KOPT-K1 (cell line): ENCODE measurements around the gene ARHGEF38.

Source experiments
- H3K27ac ChIP-seq: fragments of 200-600 bp; sonication (generic); 2 replicates; pipeline ENCODE4 v1.5.1; 2016; ENCODE audit warnings: antibody characterized with exemption, mild to moderate bottlenecking, low read depth, low read length; ENCODE audit not compliant: poor library complexity, severe bottlenecking
- H3K36me3 ChIP-seq: fragments of 200-600 bp; sonication (generic); 2 replicates; pipeline ENCODE4 v1.5.1; 2017; ENCODE audit warnings: antibody characterized with exemption, mild to moderate bottlenecking, low read length, moderate library complexity; ENCODE audit not compliant: insufficient read depth
- H3K9me3 ChIP-seq: fragments of 200-600 bp; sonication (generic); 2 replicates; pipeline ENCODE4 v1.5.1; 2017; ENCODE audit warnings: antibody characterized with exemption, low read length, mild to moderate bottlenecking; ENCODE audit not compliant: insufficient read depth, poor library complexity, severe bottlenecking

Gene ARHGEF38

GRCh38 chr4:105544520-105545286 lies 7.7 kb upstream of the ARHGEF38 start:
- no peaks in the 10 kb centered on the region for H3K36me3 ChIP-seq
- H3K9me3 ChIP-seq, result no peaks in the 10 kb centered on the region
- no peak overlapping the region for H3K27ac ChIP-seq

GRCh38 chr4:105546086-105546485 lies 6.3 kb upstream of the ARHGEF38 start:
- Histone ChIP-seq H3K27ac (no peak overlapping the region), H3K36me3 (no peaks in the 10 kb centered on the region), H3K9me3 (no peaks in the 10 kb centered on the region)

GRCh38 chr4:105547769-105548168 lies 4.7 kb upstream of the ARHGEF38 start:
- Histone ChIP-seq H3K9me3 (no peaks in the 10 kb centered on the region), H3K36me3 (no peaks in the 10 kb centered on the region), H3K27ac (no peak overlapping the region)

DNA sequence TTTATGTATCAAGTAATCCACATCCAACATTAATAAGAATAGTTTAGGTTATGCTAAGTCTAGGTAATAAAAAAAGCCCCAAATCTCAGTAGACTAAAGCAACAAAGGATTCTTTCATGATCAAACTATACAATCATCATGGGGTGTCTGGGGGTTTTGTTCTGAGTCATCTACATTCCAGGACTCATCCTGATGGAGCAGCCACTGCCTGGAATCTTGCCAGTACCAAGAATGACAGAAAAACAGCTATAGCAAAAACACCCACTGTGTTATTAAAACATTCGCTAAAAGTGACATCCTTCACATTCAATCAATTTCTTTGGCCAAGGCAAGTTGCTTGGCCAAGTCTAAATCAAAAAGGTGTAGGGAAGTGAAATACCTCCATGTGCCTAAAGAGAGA lies 3.9 kb upstream of the ARHGEF38 start:
- Histone ChIP-seq H3K27ac (no peak overlapping the region), H3K36me3 (no peaks in the 10 kb centered on the region), H3K9me3 (no peaks in the 10 kb centered on the region)

- H3K27ac ChIP-seq, result no peak overlapping the region
- no peaks in the 10 kb centered on the region for H3K9me3 ChIP-seq
- H3K36me3 ChIP-seq, result no peaks in the 10 kb centered on the region
Measured at GRCh38 chr4:105550641-105551040, 1.8 kb upstream of the ARHGEF38 start.

DNA sequence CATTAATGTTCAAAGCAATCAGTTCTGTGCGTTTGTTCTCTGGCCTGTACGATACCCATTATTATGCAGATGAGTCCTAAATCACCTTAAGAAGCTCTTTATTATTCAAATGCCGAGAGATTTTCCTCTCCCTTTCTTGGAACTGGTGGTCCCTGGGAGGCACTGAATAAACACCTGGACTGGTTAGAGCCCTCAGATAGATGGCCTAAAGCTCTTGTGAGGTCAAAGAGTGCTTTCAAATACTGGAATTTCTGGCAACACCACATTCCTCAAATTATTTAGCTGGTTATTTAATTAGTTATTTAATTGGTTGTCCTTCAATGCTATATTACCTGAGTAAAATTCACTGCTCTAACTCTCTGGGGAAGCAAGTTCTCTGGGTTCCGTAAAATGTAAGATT lies 3.0 kb downstream of the ARHGEF38 start:
- Histone ChIP-seq H3K27ac (no peak overlapping the region), H3K36me3 (no peaks in the 10 kb centered on the region)

DNA sequence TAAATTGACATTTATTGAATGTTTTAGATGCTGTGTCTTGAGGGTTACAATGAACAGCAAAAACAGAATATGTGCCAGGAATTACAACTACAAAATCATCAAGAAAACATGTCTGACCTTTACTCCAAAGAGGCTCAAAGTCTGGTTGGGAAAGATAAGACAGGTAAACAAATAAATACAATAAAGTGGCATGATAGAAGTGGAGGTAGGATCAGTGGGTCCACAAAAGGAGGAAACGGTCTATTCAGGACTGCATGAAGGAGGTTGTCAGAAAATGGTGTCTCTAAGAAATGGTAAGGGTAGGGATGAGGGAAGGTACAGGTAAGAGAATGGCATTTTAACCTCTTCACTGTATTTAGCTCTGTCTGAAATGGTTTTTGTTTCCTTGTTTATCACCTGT lies 3.8 kb downstream of the ARHGEF38 start:
- H3K36me3 ChIP-seq, result no peaks in the 10 kb centered on the region
- H3K9me3 ChIP-seq, result no peaks in the 10 kb centered on the region
- H3K27ac ChIP-seq, result no peak overlapping the region

More for the DNA sequence above, 3.0 kb downstream of the ARHGEF38 start:
- no peaks in the 10 kb centered on the region for H3K9me3 ChIP-seq

DNA sequence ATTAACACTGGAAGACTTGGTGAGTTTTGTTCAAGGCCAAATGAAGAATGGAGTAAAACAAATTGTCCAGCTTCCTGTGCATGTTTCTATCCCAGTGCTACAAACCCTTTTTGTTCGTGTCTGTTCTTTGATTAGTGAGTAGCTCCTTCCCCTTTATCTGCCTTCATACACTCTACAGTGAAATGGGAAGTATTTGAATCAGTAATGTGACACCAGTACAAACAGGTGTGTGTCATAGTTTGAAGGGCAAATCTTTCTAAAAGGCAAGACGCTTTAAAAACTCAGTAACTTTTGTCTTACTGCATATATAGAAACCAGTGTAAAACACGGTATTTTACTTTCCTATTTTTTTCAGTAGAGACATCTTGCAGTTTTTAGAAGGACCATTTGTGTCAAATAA lies 5.9 kb downstream of the ARHGEF38 start:
- Histone ChIP-seq H3K27ac (no peak overlapping the region), H3K9me3 (no peaks in the 10 kb centered on the region), H3K36me3 (no peaks in the 10 kb centered on the region)

GRCh38 chr4:105560421-105560848 lies 8.0 kb downstream of the ARHGEF38 start:
- H3K9me3 ChIP-seq, result no peaks in the 10 kb centered on the region
- no peaks in the 10 kb centered on the region for H3K36me3 ChIP-seq
- H3K27ac ChIP-seq, result no peak overlapping the region

DNA sequence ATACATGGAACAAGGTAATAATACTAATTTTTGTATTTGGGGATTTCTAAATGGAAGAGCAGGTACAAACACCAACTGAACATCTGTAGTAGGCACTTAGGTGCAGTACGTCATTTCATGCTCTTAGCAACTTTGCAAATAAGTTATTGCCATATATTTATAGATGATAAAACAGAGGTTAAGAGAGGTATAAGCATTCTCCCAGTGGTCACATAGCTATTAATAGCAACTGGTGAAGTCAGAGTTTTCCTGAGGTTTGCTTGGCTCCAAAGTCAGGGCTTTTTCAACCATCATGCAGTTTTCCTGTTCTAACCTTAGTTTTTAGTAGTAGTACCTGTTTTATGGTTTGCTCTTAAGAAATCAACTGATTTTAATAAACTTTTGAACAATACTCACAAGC lies 10.9 kb downstream of the ARHGEF38 start:
- Histone ChIP-seq H3K9me3 (no peaks in the 10 kb centered on the region), H3K36me3 (no peaks in the 10 kb centered on the region), H3K27ac (no peak overlapping the region)

DNA sequence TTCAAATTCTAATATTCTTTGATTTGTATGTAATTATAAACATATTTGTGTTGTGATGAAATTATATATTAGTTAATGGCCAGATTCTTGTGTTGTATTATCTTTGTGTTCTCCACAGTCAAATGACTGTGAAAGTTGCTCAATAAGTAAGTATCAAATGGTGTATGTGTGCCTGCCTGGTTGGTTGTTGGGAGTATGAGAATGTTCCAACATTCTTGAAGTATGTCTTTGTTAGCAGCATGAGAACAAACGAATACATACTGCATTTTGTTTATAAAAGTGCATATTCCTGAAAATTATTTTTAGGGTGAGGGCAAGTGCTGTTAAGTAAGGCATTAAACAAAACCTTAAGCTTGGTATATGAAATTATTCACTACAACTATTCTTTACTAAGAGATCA lies 16.2 kb downstream of the ARHGEF38 start:
- H3K9me3 ChIP-seq, result no peaks in the 10 kb centered on the region
- no peak overlapping the region for H3K27ac ChIP-seq
- H3K36me3 ChIP-seq, result no peaks in the 10 kb centered on the region

- no peak overlapping the region for H3K27ac ChIP-seq
- no peaks in the 10 kb centered on the region for H3K9me3 ChIP-seq
- no peaks in the 10 kb centered on the region for H3K36me3 ChIP-seq
Measured at GRCh38 chr4:105569057-105569865, 16.8 kb downstream of the ARHGEF38 start.

GRCh38 chr4:105569866-105570236 lies 17.4 kb downstream of the ARHGEF38 start:
- no peaks in the 10 kb centered on the region for H3K36me3 ChIP-seq
- no peak overlapping the region for H3K27ac ChIP-seq
- no peaks in the 10 kb centered on the region for H3K9me3 ChIP-seq

GRCh38 chr4:105572296-105572695 lies 19.9 kb downstream of the ARHGEF38 start:
- H3K36me3 ChIP-seq, result no peaks in the 10 kb centered on the region
- no peak overlapping the region for H3K27ac ChIP-seq
- no peaks in the 10 kb centered on the region for H3K9me3 ChIP-seq

DNA sequence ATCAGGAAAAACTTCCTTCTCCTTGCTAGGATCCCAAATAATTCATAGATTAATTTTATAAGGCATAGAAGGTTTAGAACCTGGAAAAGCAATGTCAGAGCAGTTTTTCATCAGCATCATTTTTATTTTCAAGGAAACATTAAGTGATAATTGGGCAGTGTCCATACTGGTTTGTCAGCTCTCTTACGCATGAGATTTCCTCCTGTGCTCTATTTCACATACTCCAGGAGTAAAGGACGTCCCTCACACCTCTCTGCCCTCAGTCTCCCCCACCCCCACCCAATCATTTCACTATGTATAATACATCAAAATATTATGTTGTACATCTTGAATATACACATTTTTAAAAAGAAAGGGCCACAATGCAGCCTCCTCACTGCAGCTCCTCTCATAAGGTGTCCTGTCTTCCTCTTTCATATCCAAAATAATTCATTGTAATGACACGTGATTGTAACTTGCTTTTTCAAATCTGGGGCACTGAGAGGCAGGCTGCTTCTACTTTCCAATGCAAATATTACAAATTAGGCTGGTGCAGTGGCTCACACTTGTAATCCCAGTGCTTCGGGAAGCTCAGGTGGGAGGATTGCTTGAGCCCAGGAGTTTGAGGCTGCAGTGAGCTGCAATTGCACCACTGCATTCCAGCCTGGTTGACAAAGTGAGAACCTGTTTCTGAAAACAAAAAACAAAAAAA lies 34.4 kb downstream of the ARHGEF38 start:
- no peak overlapping the region for H3K27ac ChIP-seq
- H3K36me3 ChIP-seq, result no peaks in the 10 kb centered on the region
- H3K9me3 ChIP-seq, result no peaks in the 10 kb centered on the region
